NT2/D1 (cell line): ENCODE measurements around the gene IER5L.
A peak's percentile ranks its signal among the peaks of the same experiment; 100 is the strongest.

Experiments
- DNase-seq: peaks from one replicate; pipeline ENCODE4 v3.0.0-alpha.2; 2011; ENCODE audit warnings: low read depth, low spot score
- H3K27me3 ChIP-seq: 2 replicates; pipeline ENCODE4 v1.6.0; 2011; ENCODE audit warnings: mild to moderate bottlenecking; ENCODE audit not compliant: insufficient read length, insufficient read depth
- H3K36me3 ChIP-seq: 2 replicates; pipeline ENCODE4 v1.6.1; 2011; ENCODE audit warnings: mild to moderate bottlenecking, low read length, mixed read lengths; ENCODE audit not compliant: insufficient read depth, insufficient read length
- H3K4me1 ChIP-seq: 2 replicates; pipeline ENCODE4 v1.5.1; 2011; ENCODE audit not compliant: insufficient read depth, insufficient read length
- H3K4me3 ChIP-seq: 2 replicates; pipeline ENCODE4 v1.5.1; 2011; ENCODE audit warnings: low read depth; ENCODE audit not compliant: insufficient read length
- H3K9ac ChIP-seq: 2 replicates; pipeline ENCODE4 v1.6.0; 2011; ENCODE audit warnings: low read depth; ENCODE audit not compliant: insufficient read length
- H3K9me3 ChIP-seq: 2 replicates; pipeline ENCODE4 v1.5.1; 2011; ENCODE audit warnings: mild to moderate bottlenecking, low read length; ENCODE audit not compliant: insufficient read depth
- SUZ12 ChIP-seq: IDR thresholded peaks from 2 replicates; pipeline ENCODE4 v1.6.1; 2011; ENCODE audit not compliant: insufficient read length, insufficient read depth; ENCODE audit errors: extremely low read depth
- YY1 ChIP-seq: IDR thresholded peaks from 2 replicates; pipeline ENCODE4 v1.6.1; 2011; ENCODE audit not compliant: insufficient read length, insufficient read depth
- ZNF274 ChIP-seq: IDR thresholded peaks from 2 replicates; pipeline ENCODE4 v1.6.1; 2011; ENCODE audit warnings: mild to moderate bottlenecking, low read depth, low read length

IER5L gene

DNA sequence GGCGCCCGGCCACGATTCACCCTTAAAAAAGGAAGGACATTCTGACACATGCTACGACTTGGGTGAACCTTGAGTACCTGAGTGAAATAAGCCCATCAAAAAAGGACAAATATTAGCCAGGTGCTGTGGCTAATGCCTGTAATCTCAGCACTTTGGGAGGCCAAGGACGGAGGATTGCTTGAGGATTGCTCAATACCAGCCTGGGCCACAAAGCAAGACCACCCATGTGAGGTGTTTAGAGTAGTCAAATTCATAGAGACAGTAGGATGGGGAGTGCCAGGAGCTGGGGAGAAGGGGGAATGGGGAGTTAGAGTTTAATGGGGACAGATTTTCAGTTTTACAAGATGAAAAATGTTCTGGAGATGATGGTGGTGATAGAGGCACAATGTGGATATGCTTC lies 32.1 kb upstream of the IER5L start:
- H3K36me3 ChIP-seq, result no peaks in the 10 kb centered on the region
- H3K9ac ChIP-seq, result no peak overlapping the region
- no peaks in the 10 kb centered on the region for H3K9me3 ChIP-seq
- H3K27me3 ChIP-seq, result no peaks in the 10 kb centered on the region
- no peak overlapping the region for H3K4me3 ChIP-seq
- no peak for TF ChIP-seq YY1
- no peak for TF ChIP-seq SUZ12
- TF ChIP-seq ZNF274, result no peak
- no peak for DNase-seq
- peaks cover 13% of the 10 kb centered on the region for H3K4me1 ChIP-seq

DNA sequence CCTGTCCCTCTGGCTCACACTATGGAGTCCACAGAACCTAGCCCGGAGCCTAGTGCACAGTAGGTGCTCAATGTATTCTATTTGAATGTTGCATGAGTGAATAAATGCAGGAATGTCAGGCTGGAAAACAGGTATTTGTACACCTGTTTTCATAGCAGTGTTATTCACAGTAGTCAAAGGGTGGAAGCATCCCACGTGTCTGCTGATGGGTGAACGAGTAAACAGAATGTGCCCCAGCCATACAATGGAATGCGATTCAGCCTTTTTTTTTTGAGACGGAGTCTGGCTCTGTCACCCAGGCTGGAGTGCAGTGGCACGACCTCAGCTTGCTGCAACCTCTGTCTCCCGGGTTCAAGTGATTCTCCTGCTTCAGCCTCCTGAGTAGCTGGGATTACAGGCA lies 31.5 kb upstream of the IER5L start:
- Histone ChIP-seq H3K9me3 (no peaks in the 10 kb centered on the region), H3K36me3 (no peaks in the 10 kb centered on the region), H3K27me3 (no peaks in the 10 kb centered on the region), H3K4me3 (peak overlapping the region; percentile 63), H3K9ac (peak overlapping the region; percentile 80), H3K4me1 (peaks cover 13% of the 10 kb centered on the region)
- TF ChIP-seq SUZ12, result no peak
- no peak for TF ChIP-seq ZNF274
- TF ChIP-seq YY1, result no peak
- DNase-seq, result no peak

DNA sequence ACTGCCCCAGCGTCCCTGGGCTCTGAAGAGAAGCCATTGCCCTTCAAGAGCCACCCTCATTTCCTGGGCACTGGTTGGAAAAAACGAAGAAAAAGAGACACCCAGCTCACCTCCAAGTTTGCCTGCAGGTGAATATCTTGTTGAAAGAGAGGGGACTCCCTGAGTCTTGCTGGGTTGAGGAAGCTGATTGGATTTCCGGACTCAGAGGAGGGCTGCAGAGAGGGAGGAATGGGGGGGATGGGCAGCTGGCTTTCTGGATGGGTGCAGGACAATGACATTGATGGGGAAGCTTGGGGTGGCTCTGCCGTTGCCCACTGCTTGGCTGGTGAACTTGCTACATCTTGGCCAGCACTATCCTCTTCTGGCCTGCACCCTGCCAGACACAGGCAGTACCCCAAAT lies 31.0 kb upstream of the IER5L start:
- peaks cover 15% of the 10 kb centered on the region for H3K4me1 ChIP-seq
- H3K36me3 ChIP-seq, result no peaks in the 10 kb centered on the region
- peak overlapping the region; percentile 80 for H3K9ac ChIP-seq
- DNase-seq, result no peak
- H3K4me3 ChIP-seq, result peak overlapping the region; percentile 63
- H3K9me3 ChIP-seq, result no peaks in the 10 kb centered on the region
- H3K27me3 ChIP-seq, result no peaks in the 10 kb centered on the region
- no peak for TF ChIP-seq SUZ12
- no peak for TF ChIP-seq ZNF274
- no peak for TF ChIP-seq YY1

DNA sequence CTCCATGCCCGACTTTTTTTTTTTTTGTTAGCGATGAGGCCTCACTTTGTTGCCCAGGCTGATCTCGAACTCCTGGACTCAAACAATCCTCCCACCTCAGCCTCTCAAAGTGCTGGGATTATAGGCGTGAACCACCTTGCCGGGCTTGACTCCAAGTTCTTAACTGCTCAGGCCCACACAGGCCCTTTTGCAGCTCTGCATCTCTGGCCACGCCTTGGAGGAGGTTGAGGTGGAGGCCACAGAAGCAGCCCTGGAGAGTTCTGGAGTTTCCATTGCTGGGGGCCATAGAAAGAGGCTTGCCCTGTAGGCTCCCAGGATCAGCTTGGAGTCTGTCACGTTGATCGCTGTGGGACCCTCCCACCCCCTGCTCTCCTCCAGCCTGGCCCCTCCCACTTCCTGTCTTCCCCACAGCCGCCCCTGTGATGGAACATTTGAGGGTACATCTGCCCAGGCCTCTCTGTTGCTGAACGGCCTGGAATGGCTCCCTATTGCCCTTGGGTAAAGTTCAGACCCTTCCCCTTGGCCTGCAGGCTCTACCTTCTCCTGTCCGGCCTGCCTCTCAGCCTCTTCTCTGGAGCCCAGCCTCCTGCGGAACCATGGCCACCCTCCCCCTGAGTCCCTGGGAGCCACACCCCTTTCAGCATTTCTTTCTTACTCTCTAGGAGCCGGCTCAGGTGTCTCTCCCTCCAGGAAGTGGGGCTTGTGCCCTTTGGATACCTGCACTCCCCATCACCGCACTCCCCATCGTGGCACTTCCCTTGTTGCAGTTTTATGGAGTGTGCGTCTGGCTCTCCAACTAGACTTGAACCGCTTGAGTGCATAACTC lies 30.4 kb upstream of the IER5L start:
- Histone ChIP-seq H3K4me3 (peak overlapping the region; percentile 63), H3K27me3 (peaks cover 4% of the 10 kb centered on the region), H3K9me3 (no peaks in the 10 kb centered on the region), H3K36me3 (no peaks in the 10 kb centered on the region), H3K4me1 (peaks cover 17% of the 10 kb centered on the region), H3K9ac (peak overlapping the region; percentile 80)
- peak; percentile 56 for DNase-seq
- TF ChIP-seq ZNF274, result no peak
- TF ChIP-seq YY1, result no peak
- no peak for TF ChIP-seq SUZ12

DNA sequence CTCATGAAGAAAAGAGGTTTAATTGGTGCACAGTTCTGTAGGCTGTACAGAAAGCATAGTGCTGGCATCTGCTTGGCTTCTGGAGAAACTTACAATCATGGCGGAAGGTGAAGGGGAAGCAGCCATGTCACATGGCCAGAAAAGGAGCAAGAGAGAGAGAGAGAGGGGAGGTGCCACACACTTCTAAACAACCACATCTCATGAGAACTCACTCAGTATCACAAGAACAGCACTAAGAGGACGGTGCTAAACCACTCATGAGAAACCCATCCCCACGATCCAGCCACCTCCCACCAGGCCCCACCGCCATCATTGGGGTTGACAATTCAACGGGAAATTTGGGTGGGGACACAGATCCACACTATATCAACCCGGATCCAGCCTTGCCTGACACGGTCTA lies 28.8 kb upstream of the IER5L start:
- no peak for DNase-seq
- H3K9me3 ChIP-seq, result no peaks in the 10 kb centered on the region
- TF ChIP-seq SUZ12 (no peak), ZNF274 (no peak), YY1 (no peak)
- no peaks in the 10 kb centered on the region for H3K36me3 ChIP-seq
- peaks cover 4% of the 10 kb centered on the region for H3K27me3 ChIP-seq
- H3K4me1 ChIP-seq, result peaks cover 17% of the 10 kb centered on the region
- no peak overlapping the region for H3K9ac ChIP-seq
- H3K4me3 ChIP-seq, result no peak overlapping the region

DNA sequence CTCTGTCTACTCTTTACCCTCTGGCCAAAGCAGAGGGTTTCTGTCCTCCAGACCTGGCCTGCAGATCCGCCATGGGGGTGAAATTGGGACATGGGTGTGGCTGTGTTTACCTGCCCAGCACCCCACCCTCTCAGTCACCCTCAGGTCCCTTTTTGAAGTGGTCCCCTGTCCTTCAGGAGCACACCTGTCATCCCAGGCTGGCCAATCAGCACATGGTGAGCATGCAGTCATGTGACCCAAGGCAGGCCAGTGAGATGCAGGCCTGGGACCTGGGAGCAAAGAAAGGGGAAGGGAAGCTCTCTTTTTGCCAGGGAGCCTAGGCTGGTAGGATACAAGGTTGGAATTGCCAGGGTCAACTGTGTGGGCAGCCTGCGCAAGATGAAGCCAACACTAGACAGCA lies 28.3 kb upstream of the IER5L start:
- no peak for DNase-seq
- H3K9ac ChIP-seq, result no peak overlapping the region
- no peaks in the 10 kb centered on the region for H3K36me3 ChIP-seq
- H3K4me3 ChIP-seq, result no peak overlapping the region
- H3K9me3 ChIP-seq, result no peaks in the 10 kb centered on the region
- peaks cover 17% of the 10 kb centered on the region for H3K4me1 ChIP-seq
- peaks cover 4% of the 10 kb centered on the region for H3K27me3 ChIP-seq
- TF ChIP-seq ZNF274 (no peak), SUZ12 (no peak), YY1 (no peak)

DNA sequence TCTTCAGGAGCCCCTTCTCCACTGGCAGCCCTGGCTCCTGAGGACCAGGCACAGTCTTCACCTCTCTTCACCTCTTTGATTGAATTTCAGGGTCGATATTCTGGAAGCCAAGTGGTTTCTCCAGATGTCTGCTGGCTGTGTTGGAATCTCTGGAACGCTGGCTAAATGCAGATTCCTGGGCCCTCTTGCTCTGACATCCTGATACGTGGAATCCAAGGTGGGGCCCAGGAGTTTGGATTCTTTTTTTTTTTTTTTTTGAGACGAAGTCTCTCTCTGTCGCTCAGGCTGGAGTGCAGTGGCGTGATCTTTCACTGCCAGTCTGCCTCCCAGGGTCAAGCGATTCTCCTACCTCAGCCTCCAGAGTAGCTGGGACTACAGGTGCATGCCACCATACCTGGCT lies 26.8 kb upstream of the IER5L start:
- Histone ChIP-seq H3K4me3 (no peak overlapping the region), H3K9me3 (no peaks in the 10 kb centered on the region), H3K4me1 (peaks cover 13% of the 10 kb centered on the region), H3K9ac (no peak overlapping the region), H3K36me3 (no peaks in the 10 kb centered on the region), H3K27me3 (peaks cover 4% of the 10 kb centered on the region)
- TF ChIP-seq YY1 (no peak), SUZ12 (no peak), ZNF274 (no peak)
- DNase-seq, result no peak
